ENCODE measurements around the gene DFFA. TPM values are rescaled to one million over a fixed set of nuclear protein-coding genes. Genes with fewer than 3 reads are reported as not detected.
A peak's percentile ranks its signal among the peaks of the same experiment; 100 is the strongest.

Gene DFFA
- total and polyA plus RNA-seq, 9 of the 15 experiments (the other 6 are each of a cell fraction or from before 2014, with no cell fraction given), result 39.6 to 74.8 (median 59.2) TPM

DNA sequence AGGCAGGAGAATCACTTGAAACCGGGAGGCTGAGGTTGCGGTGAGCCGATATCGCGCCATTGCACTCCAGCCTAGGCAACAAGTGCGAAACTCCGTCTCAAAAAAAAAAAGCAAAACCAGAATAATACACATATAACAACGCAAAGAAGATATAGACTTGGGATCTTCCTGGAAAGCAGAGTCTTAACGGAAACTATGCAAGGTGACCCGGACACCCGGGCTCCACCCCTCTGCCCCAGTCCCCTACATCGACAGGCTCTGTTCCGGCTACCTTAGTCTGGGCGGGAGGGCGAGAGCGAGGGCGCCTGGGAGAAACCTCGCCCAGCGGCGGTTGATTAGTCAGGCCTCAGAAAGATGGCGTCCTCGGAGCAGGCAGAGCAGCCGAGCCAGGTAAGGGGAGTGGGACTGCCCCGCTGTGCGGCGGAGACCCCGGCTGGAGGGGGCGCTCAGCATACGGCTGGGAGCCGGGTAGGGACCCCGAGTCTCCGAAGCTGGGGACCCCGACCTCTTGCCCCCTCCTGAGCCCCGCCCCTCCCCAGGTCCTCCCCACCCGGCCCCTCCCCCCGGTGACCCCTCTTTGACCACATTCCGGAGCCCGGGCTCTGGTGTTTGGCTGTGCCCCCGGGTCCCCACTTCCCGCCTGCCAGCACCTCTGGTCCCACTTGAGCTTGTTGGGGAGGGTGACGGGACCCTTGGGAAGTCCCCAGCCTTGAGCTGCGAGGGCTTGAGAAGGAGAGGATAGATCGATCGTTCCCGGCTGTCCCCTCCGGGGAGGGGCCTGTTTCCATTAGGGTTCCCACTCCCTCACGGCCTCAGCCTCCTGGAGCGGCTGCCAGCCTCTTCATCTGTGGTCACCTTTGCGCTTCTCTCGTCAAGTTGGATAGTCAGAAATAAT lies 2.5 kb upstream of the DFFA start, which contains the start of gene PEX14 (continued):
- TF ChIP-seq, protein P1, sequence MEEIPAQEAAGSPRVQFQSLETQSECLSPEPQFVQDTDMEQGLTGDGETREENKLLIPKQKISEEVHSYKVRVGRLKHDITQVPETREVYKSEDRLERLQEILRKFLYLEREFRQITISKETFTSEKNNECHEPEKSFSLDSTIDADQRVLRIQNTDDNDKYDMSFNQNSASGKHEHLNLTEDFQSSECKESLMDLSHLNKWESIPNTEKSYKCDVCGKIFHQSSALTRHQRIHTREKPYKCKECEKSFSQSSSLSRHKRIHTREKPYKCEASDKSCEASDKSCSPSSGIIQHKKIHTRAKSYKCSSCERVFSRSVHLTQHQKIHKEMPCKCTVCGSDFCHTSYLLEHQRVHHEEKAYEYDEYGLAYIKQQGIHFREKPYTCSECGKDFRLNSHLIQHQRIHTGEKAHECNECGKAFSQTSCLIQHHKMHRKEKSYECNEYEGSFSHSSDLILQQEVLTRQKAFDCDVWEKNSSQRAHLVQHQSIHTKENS (CRISPR knock-in tag; IDR thresholded peaks at IDR 0.05), result no peak
- TF ChIP-seq ZFP1 (CRISPR knock-in tag; IDR thresholded peaks at IDR 0.05) (no peak), MXI1 (IDR thresholded peaks at IDR 0.05; ENCODE audit: low read depth, low read length) (no peak), POLR2A (conservative IDR thresholded peaks at IDR 0.05) (peak; percentile 85), NCOA1 (IDR thresholded peaks at IDR 0.05; ENCODE audit: low read depth) (0 out of 2 replicates have a peak, but pooled peaks have one; percentile 50), PYGO2 (tag; IDR thresholded peaks at IDR 0.05) (no peak), BDP1 (IDR thresholded peaks at IDR 0.05; ENCODE audit: insufficient read depth, insufficient read length) (no peak), BRD4 (IDR thresholded peaks at IDR 0.05) (no peak), ZNF507 (tag; conservative IDR thresholded peaks at IDR 0.05) (no peak), SP2 (IDR thresholded peaks at IDR 0.05; ENCODE audit: extremely low read depth, low read depth, low read length, poor library complexity, severe bottlenecking) (no peak), FOSL1 (tag; conservative IDR thresholded peaks at IDR 0.05) (0 out of 2 replicates have a peak, but pooled peaks have one; percentile 48), NFIC (IDR thresholded peaks at IDR 0.05) (0 out of 2 replicates have a peak, but pooled peaks have one; percentile 30), MCM2 (IDR thresholded peaks at IDR 0.05; ENCODE audit: low read depth) (no peak), COPS2 (conservative IDR thresholded peaks at IDR 0.05) (no peak), HEY1 (CRISPR knock-in tag; IDR thresholded peaks at IDR 0.05; ENCODE audit: borderline replicate concordance) (no peak), KAT7 (CRISPR knock-in tag; IDR thresholded peaks at IDR 0.05; ENCODE audit: borderline replicate concordance) (no peak), ZNF41 (CRISPR knock-in tag; conservative IDR thresholded peaks at IDR 0.05) (no peak; the same call in 1 of the 2 replicates), TAF9B (IDR thresholded peaks at IDR 0.05; ENCODE audit: partially characterized antibody) (peak; percentile 90), ELF1 (tag; IDR thresholded peaks at IDR 0.05) (no peak), ZNF589 (CRISPR knock-in tag; IDR thresholded peaks at IDR 0.05; ENCODE audit: low read depth) (0 out of 2 replicates have a peak, but pooled peaks have one; percentile 40), STAT5A (IDR thresholded peaks at IDR 0.05; ENCODE audit: borderline replicate concordance, low read length) (no peak), ESRRA (IDR thresholded peaks at IDR 0.05; ENCODE audit: borderline replicate concordance, low read depth) (peak; percentile 97)
- TF ChIP-seq, protein P2, sequence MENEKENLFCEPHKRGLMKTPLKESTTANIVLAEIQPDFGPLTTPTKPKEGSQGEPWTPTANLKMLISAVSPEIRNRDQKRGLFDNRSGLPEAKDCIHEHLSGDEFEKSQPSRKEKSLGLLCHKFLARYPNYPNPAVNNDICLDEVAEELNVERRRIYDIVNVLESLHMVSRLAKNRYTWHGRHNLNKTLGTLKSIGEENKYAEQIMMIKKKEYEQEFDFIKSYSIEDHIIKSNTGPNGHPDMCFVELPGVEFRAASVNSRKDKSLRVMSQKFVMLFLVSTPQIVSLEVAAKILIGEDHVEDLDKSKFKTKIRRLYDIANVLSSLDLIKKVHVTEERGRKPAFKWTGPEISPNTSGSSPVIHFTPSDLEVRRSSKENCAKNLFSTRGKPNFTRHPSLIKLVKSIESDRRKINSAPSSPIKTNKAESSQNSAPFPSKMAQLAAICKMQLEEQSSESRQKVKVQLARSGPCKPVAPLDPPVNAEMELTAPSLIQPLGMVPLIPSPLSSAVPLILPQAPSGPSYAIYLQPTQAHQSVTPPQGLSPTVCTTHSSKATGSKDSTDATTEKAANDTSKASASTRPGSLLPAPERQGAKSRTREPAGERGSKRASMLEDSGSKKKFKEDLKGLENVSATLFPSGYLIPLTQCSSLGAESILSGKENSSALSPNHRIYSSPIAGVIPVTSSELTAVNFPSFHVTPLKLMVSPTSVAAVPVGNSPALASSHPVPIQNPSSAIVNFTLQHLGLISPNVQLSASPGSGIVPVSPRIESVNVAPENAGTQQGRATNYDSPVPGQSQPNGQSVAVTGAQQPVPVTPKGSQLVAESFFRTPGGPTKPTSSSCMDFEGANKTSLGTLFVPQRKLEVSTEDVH (IDR thresholded peaks at IDR 0.05; ENCODE audit: low read depth, partially characterized antibody), result peak; percentile 36
- TF ChIP-seq, protein P3, sequence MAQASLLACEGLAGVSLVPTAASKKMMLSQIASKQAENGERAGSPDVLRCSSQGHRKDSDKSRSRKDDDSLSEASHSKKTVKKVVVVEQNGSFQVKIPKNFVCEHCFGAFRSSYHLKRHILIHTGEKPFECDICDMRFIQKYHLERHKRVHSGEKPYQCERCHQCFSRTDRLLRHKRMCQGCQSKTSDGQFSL (CRISPR knock-in tag; IDR thresholded peaks at IDR 0.05), result no peak
- TF ChIP-seq, protein P3 (tag; IDR thresholded peaks at IDR 0.05), result peak in 1 of 2 experiments; percentile 53; a peak in 1 of 4 replicates

Measured in K562 (cell line).